ENCODE data around the gene MALT1.
"Not testable (repeated sequence)": the region's sequence is repeated elsewhere in the genome, so short reads cannot be mapped to it uniquely, and the experiment has no call there.

GRCh38 chr18:58776541-58776940, 105.3 kb downstream of the MALT1 start:
- TF ChIP-seq POLR2AphosphoS5, POLR2A (IDR thresholded peaks at IDR 0.05): not testable (repeated sequence)
